DMS153 treated with DMSO at 0.1 percent for 48 hours (cell line): ENCODE results near the gene MIS12.

ENCODE experiments used
- DNase-seq: peaks from one replicate; lab custom pipeline; 2025; ENCODE audit not compliant: unreplicated experiment; lab: John Stamatoyannopoulos, UW

Gene MIS12

GRCh38 chr17:5532581-5532980, 46.2 kb downstream of the MIS12 start:
- no peak for DNase-seq

GRCh38 chr17:5533486-5534315, 47.3 kb downstream of the MIS12 start:
- no peak for DNase-seq

- no peak for DNase-seq
Measured at GRCh38 chr17:5535436-5535835, 49.1 kb downstream of the MIS12 start.

GRCh38 chr17:5536866-5537650, 50.7 kb downstream of the MIS12 start:
- DNase-seq = no peak

- no peak for DNase-seq
Measured at GRCh38 chr17:5539286-5539685, 52.9 kb downstream of the MIS12 start.

- DNase-seq = no peak
Measured at GRCh38 chr17:5540321-5540720, 54.0 kb downstream of the MIS12 start.
